ENCODE measurements around the gene OTOF. TPM values are rescaled to one million over a fixed set of nuclear protein-coding genes. Genes with fewer than 3 reads are reported as not detected.

Gene OTOF
- polyA plus RNA-seq, 1 of the 3 experiments (the other 2 are of a cell fraction) = not detected

DNA sequence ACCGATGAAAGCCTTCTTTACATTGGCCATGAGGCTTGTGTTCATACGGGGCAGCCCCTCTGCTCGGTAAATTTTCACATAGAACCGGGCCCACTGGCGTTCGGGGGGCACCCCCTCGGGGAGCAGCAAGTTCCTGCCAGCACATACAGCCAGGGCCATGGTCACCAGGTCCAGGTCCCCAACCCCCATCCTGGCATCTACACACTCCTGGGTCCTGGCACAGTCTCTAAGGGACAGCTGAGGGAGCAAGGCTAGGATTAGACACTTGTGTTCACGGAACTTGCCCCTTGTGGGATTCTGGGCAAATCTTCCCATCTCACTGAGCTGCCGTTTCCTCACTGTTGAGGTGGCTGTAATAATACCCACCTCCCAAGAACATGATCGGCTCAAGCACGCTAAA, 5.6 kb upstream of the OTOF start:
- POLR2A ChIA-PET = interaction anchor here (0.9 kb wide), 1 partner anchor 36 kb away, joined by 3 read pairs; no protein-coding TSS in a partner anchor
- CTCF ChIA-PET = interaction anchor here (1.6 kb wide), 1 partner anchor 26 kb away, joined by 3 read pairs; no protein-coding TSS in a partner anchor
- Histone ChIP-seq H3K4me2 (no peak overlapping the region), H2AFZ (ENCODE audit: low read depth) (no peak overlapping the region), H3F3A (replicated peaks; ENCODE audit: insufficient read depth) (no peaks in the 10 kb centered on the region), H3K4me1 (ENCODE audit: control insufficient read depth in 1 of 2, insufficient read depth in 2 of 2, low read depth in 1 of 2, low read length in 1 of 2) (no peaks in the 10 kb centered on the region), H3K36me3 (replicated peaks in 1 of 2; ENCODE audit: control insufficient read depth in 1 of 2, insufficient read depth in 2 of 2, low read length in 1 of 2) (no peaks in the 10 kb centered on the region), H4K20me1 (ENCODE audit: insufficient read depth) (no peaks in the 10 kb centered on the region), H3K27me3 (ENCODE audit: insufficient read depth) (peaks cover 27% of the 10 kb centered on the region; the same call in 1 of the 2 replicates), H3K9ac (no peak overlapping the region), H3K27ac (ENCODE audit: low read depth in 2 of 2, low read length in 1 of 2) (no peak overlapping the region), H3K4me3 (ENCODE audit: low read depth in 2 of 2, low read length in 1 of 2) (no peak overlapping the region), H3K79me2 (ENCODE audit: insufficient read depth) (no peaks in the 10 kb centered on the region), H3K9me3 (no peaks in the 10 kb centered on the region), H3K9me2 (no peaks in the 10 kb centered on the region)
- TF ChIP-seq FOXJ3 (CRISPR knock-in tag; IDR thresholded peaks at IDR 0.05) (no peak), TEAD4 (IDR thresholded peaks at IDR 0.05; ENCODE audit: borderline replicate concordance, insufficient read depth) (no peak), TAF1 (IDR thresholded peaks at IDR 0.05; ENCODE audit: borderline replicate concordance, low read depth, low read length) (no peak), ELF1 (IDR thresholded peaks at IDR 0.05) (no peak), GATA2 (CRISPR knock-in tag; IDR thresholded peaks at IDR 0.05) (no peak), EZH2phosphoT487 (IDR thresholded peaks at IDR 0.05; ENCODE audit: borderline replicate concordance, low read depth) (no peak), RFX5 (IDR thresholded peaks at IDR 0.05; ENCODE audit: low read length) (no peak), MXI1 (IDR thresholded peaks at IDR 0.05; ENCODE audit: low read depth, low read length) (no peak), CHD2 (IDR thresholded peaks at IDR 0.05; ENCODE audit: low read length, partially characterized antibody) (no peak), JUND (IDR thresholded peaks at IDR 0.05) (no peak), SIN3A (IDR thresholded peaks at IDR 0.05; ENCODE audit: borderline replicate concordance, low read depth, low read length) (no peak)
- TF ChIP-seq, protein P1, sequence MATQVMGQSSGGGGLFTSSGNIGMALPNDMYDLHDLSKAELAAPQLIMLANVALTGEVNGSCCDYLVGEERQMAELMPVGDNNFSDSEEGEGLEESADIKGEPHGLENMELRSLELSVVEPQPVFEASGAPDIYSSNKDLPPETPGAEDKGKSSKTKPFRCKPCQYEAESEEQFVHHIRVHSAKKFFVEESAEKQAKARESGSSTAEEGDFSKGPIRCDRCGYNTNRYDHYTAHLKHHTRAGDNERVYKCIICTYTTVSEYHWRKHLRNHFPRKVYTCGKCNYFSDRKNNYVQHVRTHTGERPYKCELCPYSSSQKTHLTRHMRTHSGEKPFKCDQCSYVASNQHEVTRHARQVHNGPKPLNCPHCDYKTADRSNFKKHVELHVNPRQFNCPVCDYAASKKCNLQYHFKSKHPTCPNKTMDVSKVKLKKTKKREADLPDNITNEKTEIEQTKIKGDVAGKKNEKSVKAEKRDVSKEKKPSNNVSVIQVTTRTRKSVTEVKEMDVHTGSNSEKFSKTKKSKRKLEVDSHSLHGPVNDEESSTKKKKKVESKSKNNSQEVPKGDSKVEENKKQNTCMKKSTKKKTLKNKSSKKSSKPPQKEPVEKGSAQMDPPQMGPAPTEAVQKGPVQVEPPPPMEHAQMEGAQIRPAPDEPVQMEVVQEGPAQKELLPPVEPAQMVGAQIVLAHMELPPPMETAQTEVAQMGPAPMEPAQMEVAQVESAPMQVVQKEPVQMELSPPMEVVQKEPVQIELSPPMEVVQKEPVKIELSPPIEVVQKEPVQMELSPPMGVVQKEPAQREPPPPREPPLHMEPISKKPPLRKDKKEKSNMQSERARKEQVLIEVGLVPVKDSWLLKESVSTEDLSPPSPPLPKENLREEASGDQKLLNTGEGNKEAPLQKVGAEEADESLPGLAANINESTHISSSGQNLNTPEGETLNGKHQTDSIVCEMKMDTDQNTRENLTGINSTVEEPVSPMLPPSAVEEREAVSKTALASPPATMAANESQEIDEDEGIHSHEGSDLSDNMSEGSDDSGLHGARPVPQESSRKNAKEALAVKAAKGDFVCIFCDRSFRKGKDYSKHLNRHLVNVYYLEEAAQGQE (IDR thresholded peaks at IDR 0.05; ENCODE audit: low read depth, low read length) = no peak
- WGBS (ENCODE audit: low lambda C conversion rate) = 73% methylated on average over 8 of the region's 11 CpGs
- no peak for DNase-seq

DNA sequence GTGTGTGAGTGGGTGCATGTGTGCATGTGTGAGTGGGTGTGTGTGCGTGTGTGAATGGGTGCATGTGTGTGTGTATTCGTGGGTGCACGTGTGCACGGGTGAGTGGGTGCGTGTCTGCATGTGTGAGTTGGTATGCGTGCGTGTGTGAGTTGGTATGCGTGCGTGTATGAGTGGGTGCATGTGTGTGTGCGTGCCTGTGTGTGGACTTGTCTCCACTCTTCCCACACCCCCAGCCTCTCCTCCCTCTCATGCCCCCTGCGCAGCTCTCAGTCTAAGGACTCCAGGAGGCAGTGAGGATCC, 5.1 kb upstream of the OTOF start:
- peaks cover 0 to 2% of the 10 kb centered on the region in 2 experiments; a peak in 1 of 4 replicates for H3K4me1 ChIP-seq (ENCODE audit: control insufficient read depth in 1 of 2, insufficient read depth in 2 of 2, low read depth in 1 of 2, low read length in 1 of 2)
- H3K4me3 ChIP-seq (ENCODE audit: low read depth in 2 of 2, low read length in 1 of 2) = no peak overlapping the region
- peaks cover 27% of the 10 kb centered on the region; the same call in 1 of the 2 replicates for H3K27me3 ChIP-seq (ENCODE audit: insufficient read depth)
- no peaks in the 10 kb centered on the region for H3K9me3 ChIP-seq
- DNase-seq = no peak
- no peaks in the 10 kb centered on the region for H4K20me1 ChIP-seq (ENCODE audit: insufficient read depth)
- CTCF ChIA-PET = no interaction called here
- no peaks in the 10 kb centered on the region for H3F3A ChIP-seq (replicated peaks; ENCODE audit: insufficient read depth)
- H3K27ac ChIP-seq (ENCODE audit: low read depth in 2 of 2, low read length in 1 of 2) = no peak overlapping the region
- POLR2A ChIA-PET = no interaction called here
- H3K36me3 ChIP-seq (replicated peaks in 1 of 2; ENCODE audit: control insufficient read depth in 1 of 2, insufficient read depth in 2 of 2, low read length in 1 of 2) = no peaks in the 10 kb centered on the region
- no peak overlapping the region for H2AFZ ChIP-seq (ENCODE audit: low read depth)
- whole genome bisulfite sequencing (ENCODE audit: low lambda C conversion rate) = 89% methylated on average over 11 of the region's 11 CpGs
- H3K4me2 ChIP-seq = no peak overlapping the region
- no peak overlapping the region for H3K9ac ChIP-seq
- TF ChIP-seq JUND (IDR thresholded peaks at IDR 0.05) = no peak
- TF ChIP-seq MEF2A (IDR thresholded peaks at IDR 0.05; ENCODE audit: borderline replicate concordance, low read depth) = no peak
- TF ChIP-seq, protein P2, sequence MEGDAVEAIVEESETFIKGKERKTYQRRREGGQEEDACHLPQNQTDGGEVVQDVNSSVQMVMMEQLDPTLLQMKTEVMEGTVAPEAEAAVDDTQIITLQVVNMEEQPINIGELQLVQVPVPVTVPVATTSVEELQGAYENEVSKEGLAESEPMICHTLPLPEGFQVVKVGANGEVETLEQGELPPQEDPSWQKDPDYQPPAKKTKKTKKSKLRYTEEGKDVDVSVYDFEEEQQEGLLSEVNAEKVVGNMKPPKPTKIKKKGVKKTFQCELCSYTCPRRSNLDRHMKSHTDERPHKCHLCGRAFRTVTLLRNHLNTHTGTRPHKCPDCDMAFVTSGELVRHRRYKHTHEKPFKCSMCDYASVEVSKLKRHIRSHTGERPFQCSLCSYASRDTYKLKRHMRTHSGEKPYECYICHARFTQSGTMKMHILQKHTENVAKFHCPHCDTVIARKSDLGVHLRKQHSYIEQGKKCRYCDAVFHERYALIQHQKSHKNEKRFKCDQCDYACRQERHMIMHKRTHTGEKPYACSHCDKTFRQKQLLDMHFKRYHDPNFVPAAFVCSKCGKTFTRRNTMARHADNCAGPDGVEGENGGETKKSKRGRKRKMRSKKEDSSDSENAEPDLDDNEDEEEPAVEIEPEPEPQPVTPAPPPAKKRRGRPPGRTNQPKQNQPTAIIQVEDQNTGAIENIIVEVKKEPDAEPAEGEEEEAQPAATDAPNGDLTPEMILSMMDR (IDR thresholded peaks at IDR 0.05) = no peak
- TF ChIP-seq FOXJ3 (CRISPR knock-in tag; IDR thresholded peaks at IDR 0.05) = no peak
- TF ChIP-seq NRF1 (IDR thresholded peaks at IDR 0.05; ENCODE audit: low read depth, low read length) = no peak
- no peaks in the 10 kb centered on the region for H3K9me2 ChIP-seq
- H3K79me2 ChIP-seq (ENCODE audit: insufficient read depth) = no peaks in the 10 kb centered on the region

Measured in SK-N-SH (cell line).